Stimulated activated CD4-positive, alpha-beta T cell treated with anti-CD3 and anti-CD28 coated beads, Interleukin-1b, Interleukin-23, amount 100 ng/mL, for 24 hours (primary cell): Measurements from ENCODE around the gene CFAP221.

Source experiments
- DNase-seq, 4 experiments: peaks; one replicate each; pipeline ENCODE4 v3.0.0-alpha.2; 2020; ENCODE audit warnings: low read depth in 4 of 4, low spot score in 1 of 4

The CFAP221 gene

DNA sequence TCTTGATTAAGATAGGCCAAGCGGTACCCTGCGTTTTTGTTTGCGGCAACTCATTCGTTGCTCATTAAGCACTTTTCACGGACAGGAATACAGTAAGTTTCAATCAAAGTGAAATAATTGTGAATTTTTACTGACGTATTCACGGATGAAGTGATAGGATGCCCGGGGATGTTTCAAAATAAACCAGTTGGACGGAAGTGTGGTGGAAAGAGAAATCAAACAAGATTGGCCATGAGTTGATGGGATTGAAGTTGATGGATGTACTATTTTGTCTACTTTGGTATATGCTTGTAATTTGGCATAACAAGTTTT lies 135.2 kb downstream of the CFAP221 start:
- DNase-seq, result no peak

- no peak for DNase-seq
These were observed 135.6 kb downstream of the CFAP221 start for GRCh38 chr2:119679846-119680245.

DNA sequence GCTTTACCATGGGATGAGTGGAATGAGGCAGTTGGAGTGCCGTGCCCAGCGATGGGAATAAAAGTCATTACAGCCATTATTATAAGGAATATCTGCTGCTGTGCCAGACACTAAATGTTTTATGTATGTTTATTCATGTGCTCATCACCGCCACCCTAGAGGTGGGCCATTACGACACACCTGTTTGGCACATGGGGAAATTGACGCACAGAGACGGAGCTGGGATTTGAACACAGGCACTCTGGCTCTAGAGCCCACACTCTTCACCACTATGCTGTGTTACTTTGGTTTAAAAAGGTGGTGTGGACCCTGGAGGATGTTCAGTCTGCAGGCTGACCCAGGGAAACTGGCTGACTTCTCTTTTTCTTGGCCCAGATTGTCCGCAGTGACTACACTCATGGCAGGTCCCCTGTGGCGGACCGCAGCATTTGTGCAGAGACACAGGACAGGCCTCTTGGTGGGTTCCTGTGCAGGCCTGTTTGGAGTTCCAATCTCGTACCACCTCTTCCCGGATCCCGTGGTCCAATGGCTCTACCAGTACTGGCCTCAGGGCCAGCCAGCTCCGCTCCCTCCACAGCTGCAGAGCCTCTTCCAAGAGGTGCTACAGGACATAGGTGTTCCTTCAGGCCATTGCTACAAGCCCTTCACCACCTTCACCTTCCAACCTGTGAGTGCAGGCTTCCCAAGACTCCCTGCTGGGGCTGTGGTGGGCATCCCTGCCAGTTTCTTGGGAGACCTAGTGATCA lies 136.4 kb downstream of the CFAP221 start:
- DNase-seq, result no peak

DNA sequence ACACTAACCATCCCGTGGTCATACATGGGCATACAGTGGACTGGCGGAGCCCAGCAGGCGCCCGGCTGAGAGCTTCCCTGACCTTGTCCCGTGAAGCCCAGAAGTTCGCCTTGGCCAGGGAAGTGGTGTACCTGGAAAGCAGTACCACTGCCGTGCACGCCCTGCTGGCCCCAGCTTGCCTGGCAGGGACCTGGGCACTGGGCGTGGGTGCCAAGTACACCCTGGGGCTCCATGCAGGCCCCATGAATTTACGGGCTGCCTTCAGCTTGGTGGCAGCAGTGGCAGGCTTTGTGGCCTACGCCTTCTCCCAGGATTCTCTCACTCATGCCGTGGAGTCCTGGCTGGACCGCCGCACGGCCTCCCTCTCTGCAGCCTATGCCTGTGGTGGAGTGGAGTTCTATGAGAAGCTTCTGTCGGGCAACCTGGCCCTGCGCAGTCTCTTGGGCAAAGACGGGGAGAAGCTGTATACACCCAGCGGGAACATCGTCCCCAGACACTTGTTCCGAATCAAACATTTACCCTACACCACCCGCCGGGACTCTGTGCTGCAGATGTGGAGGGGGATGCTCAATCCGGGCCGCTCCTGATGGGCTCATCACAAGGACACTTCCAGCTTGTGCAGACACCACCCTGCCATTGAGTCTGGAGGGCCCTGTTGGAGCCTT lies 137.1 kb downstream of the CFAP221 start:
- no peak for DNase-seq

DNA sequence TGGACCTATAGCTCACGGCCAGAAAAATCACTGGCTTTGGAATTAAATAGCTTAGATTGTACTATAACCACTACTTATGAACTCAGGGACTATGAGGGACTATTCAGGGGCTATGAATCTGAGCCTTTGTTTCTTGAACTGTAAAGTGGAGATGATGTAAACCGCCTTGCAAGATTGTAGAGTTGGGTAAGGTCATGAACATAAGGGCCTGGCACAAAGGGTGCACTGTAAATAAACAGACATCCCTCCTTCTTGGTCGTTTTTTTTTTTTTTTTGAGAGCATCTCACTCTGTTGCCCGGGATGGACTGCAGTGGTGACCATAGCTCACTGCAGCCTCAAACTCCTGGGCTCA lies 137.6 kb downstream of the CFAP221 start:
- DNase-seq, result no peak

GRCh38 chr2:119682578-119682977 lies 138.3 kb downstream of the CFAP221 start:
- DNase-seq, result no peak

- no peak for DNase-seq
These were observed 138.9 kb downstream of the CFAP221 start for GRCh38 chr2:119683074-119683712.

GRCh38 chr2:119683713-119684443 lies 139.6 kb downstream of the CFAP221 start:
- DNase-seq, result no peak

DNA sequence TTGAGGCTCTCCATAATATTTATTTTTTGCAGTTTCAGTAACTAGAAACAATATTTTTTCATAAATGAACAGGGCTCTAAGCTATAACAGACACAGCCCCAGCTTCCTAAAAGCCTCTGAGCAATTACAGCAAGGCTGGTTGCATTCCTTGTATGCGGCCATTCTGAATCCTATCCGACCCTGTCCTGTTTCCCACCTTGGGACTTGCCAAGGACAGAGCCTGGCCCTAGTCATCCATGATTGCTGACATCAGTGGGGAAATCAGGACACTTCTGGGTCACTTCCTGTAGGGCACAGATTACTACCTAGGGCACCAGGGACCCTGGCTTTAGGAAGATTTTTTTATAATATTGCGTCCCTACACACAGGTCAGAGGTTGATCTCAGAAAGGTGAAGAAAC lies 140.3 kb downstream of the CFAP221 start:
- DNase-seq, result no peak

DNA sequence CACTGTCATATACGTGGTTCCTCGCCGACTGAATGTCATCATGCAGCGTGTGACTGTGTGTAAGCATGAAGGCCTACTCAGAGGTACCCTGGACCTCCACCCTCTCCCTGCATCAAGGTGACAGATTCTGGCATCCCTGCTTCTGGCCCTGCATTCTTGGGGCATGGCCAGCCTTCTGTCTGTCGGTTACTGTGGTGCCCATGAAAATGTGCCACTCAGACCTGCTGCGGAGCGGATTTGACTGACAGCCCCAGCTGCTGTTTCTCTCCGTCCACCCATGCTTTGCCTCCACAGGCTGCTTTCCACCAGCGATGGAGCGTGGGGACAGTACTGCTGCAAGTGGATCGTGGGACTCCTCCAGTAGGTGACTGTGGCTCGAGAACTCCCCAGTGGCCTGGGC lies 144.4 kb downstream of the CFAP221 start:
- no peak for DNase-seq

DNA sequence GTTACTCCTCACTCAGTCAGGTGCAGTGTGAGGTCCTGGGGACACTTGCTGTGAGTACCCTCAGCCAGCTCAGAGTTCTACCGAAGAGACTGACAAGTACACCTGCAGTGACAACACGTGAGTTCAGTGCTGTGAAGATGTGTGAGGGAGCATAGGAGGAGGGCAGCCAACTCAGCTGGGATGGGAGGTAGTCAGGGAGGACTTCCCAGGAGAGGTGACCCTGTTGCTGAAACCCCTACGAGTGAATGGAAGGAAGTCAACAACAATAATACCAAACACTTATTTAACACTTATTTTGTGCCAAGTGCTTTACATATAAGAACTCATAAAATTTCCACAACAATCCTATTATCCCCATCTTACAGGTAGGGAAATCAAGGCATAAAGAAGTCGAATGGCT lies 145.0 kb downstream of the CFAP221 start:
- no peak for DNase-seq

GRCh38 chr2:119691189-119691588 lies 146.9 kb downstream of the CFAP221 start:
- DNase-seq, result no peak

GRCh38 chr2:119691651-119692245 lies 147.5 kb downstream of the CFAP221 start:
- no peak for DNase-seq

DNA sequence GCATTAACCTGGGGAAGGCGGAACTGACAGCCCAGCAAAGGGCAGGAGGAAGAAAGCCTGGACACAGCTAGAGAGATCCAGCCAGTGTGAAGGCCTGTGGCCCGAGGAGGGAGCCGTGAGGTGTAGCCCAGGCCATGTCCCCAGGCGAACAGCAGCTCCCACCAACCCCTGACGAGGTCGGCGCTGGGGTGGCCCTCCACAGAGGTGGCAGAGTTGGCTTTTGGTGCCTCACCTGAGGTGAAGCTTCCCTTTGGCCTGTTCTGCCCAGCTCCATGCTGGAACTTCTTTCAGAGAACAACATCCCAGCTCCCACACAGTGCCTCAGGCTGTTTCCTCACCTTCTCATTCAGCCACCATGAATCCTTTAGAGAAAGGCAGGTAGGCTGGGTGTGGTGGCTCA lies 148.1 kb downstream of the CFAP221 start:
- no peak for DNase-seq

- no peak for DNase-seq
These were observed 148.7 kb downstream of the CFAP221 start for GRCh38 chr2:119692954-119693353.

DNA sequence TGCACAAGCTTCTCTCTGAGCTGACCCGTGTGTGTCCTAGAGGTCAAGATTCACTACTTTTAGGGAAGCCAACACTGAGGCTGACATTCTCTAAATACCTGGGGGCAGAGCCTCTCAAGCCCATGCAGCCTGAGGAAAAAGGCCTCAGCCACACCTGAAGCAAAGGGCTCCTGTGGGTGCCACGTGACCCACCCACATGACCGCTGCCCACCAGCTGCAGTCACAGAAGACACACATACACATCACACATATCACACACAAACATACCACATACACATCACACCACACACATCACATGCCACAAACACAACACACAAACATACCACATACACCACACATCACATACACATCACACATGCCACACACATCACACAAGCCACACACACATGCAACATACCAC lies 149.3 kb downstream of the CFAP221 start:
- DNase-seq, result no peak

- no peak for DNase-seq
These were observed 149.7 kb downstream of the CFAP221 start for GRCh38 chr2:119693967-119694366.

DNA sequence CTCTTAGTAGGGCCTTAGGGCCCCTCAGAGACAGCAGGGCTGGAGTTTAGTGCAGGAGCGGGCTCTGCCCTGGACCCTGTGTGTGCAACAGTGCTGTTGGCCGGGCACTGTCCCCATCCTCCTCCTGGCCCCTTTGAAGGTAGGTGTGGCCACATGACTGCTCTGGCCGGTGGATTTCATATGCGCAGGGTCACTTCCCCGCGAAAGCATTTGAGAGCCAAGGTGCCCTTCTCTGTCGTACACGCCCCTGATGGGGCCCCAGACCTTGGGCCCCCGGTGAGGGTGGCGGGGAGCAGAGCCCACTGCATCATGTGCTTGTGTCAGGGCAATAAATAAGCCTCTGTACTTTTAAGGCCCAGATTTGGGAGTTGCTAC lies 150.2 kb downstream of the CFAP221 start:
- no peak for DNase-seq

GRCh38 chr2:119694845-119695521 lies 150.7 kb downstream of the CFAP221 start:
- no peak for DNase-seq

- no peak for DNase-seq
These were observed 151.8 kb downstream of the CFAP221 start for GRCh38 chr2:119696005-119696404.

- DNase-seq, result no peak
These were observed 152.3 kb downstream of the CFAP221 start for GRCh38 chr2:119696494-119697030.
